ENCODE measurements around the gene H2BK1. TPM values are rescaled to one million over a fixed set of nuclear protein-coding genes. Genes with fewer than 3 reads are reported as not detected.

H2BK1 gene
- total RNA-seq, 4 donors from 2014 or later: not detected

- no peak for ATAC-seq
- 46 to 75% methylated on average over 4 to 8 of the region's 8 CpGs for WGBS, 2 donors (ENCODE audit: low coverage in 1 of 2)
- H3K9me3 ChIP-seq: no peaks in the 10 kb centered on the region
Observed at GRCh38 chr7:151225948-151226510, 15.7 kb upstream of the H2BK1 start.

GRCh38 chr7:151223728-151224127, 13.4 kb upstream of the H2BK1 start:
- Histone ChIP-seq H3K27me3 (no peaks in the 10 kb centered on the region), H3K27ac (no peak overlapping the region), H3K4me3 (no peak overlapping the region), H3K36me3 (peaks cover 2 to 64% of the 10 kb centered on the region in 2 donors), H3K4me1 (peaks cover 0 to 28% (median 11%) of the 10 kb centered on the region in 3 donors), H3K9me3 (no peaks in the 10 kb centered on the region)
- TF ChIP-seq POLR2AphosphoS5 (IDR thresholded peaks at IDR 0.05) (no peak), CTCF (IDR thresholded peaks at IDR 0.05) (no peak), POLR2A (IDR thresholded peaks at IDR 0.05) (no peak), EP300 (IDR thresholded peaks at IDR 0.05) (no peak)
- 83% methylated on average over 2 to 10 of the region's 14 CpGs for WGBS, 2 donors (ENCODE audit: low coverage in 1 of 2)
- ATAC-seq: no peak

More at GRCh38 chr7:151225948-151226510, 15.7 kb upstream of the H2BK1 start:
- Histone ChIP-seq H3K4me3 (peak overlapping the region; percentile 69 to 77), H3K27ac (peak overlapping the region in 1 of 4 donors; percentile 77), H3K27me3 (no peaks in the 10 kb centered on the region), H3K4me1 (peaks cover 0 to 28% (median 11%) of the 10 kb centered on the region in 3 donors), H3K36me3 (peaks cover 0 to 41% of the 10 kb centered on the region in 2 donors)
- no peak for TF ChIP-seq POLR2A (IDR thresholded peaks at IDR 0.05)
- no peak for TF ChIP-seq EP300 (IDR thresholded peaks at IDR 0.05)
- TF ChIP-seq CTCF (IDR thresholded peaks at IDR 0.05): no peak

GRCh38 chr7:151218170-151218569, 7.9 kb upstream of the H2BK1 start:
- no peak for ATAC-seq
- Histone ChIP-seq H3K27me3 (no peaks in the 10 kb centered on the region), H3K4me3 (no peak overlapping the region), H3K36me3 (peaks cover 2 to 100% of the 10 kb centered on the region in 2 donors), H3K9me3 (no peaks in the 10 kb centered on the region), H3K27ac (no peak overlapping the region), H3K4me1 (no peaks in the 10 kb centered on the region)
- TF ChIP-seq POLR2AphosphoS5 (IDR thresholded peaks at IDR 0.05) (no peak), CTCF (IDR thresholded peaks at IDR 0.05) (no peak), POLR2A (IDR thresholded peaks at IDR 0.05) (no peak), EP300 (IDR thresholded peaks at IDR 0.05) (no peak)
- WGBS, 2 donors (ENCODE audit: low coverage in 1 of 2): 77 to 85% methylated on average over 6 to 8 of the region's 9 CpGs

- no peak overlapping the region for H3K27ac ChIP-seq
- no peaks in the 10 kb centered on the region for H3K27me3 ChIP-seq
- WGBS, 2 donors (ENCODE audit: low coverage in 1 of 2): 89 to 98% methylated on average over 4 to 5 of the region's 5 CpGs
- no peak overlapping the region for H3K4me3 ChIP-seq
- H3K4me1 ChIP-seq: no peaks in the 10 kb centered on the region
- TF ChIP-seq CTCF (IDR thresholded peaks at IDR 0.05) (no peak), POLR2A (IDR thresholded peaks at IDR 0.05) (no peak), POLR2AphosphoS5 (IDR thresholded peaks at IDR 0.05) (no peak)
- peaks cover 2 to 91% of the 10 kb centered on the region in 2 donors for H3K36me3 ChIP-seq
- H3K9me3 ChIP-seq: no peaks in the 10 kb centered on the region
- no peak for ATAC-seq
Observed at GRCh38 chr7:151215396-151215795, 5.1 kb upstream of the H2BK1 start.

GRCh38 chr7:151213826-151214225, 3.5 kb upstream of the H2BK1 start:
- peaks cover 0 to 75% of the 10 kb centered on the region in 2 donors for H3K36me3 ChIP-seq
- no peaks in the 10 kb centered on the region for H3K4me1 ChIP-seq
- H3K27ac ChIP-seq: no peak overlapping the region
- TF ChIP-seq POLR2AphosphoS5 (IDR thresholded peaks at IDR 0.05) (no peak), POLR2A (IDR thresholded peaks at IDR 0.05) (no peak), CTCF (IDR thresholded peaks at IDR 0.05) (no peak), EP300 (IDR thresholded peaks at IDR 0.05) (no peak)
- H3K27me3 ChIP-seq: no peaks in the 10 kb centered on the region
- no CpG with 5 or more reads among the region's 3 CpGs for WGBS, 2 donors (ENCODE audit: low coverage in 1 of 2)
- H3K4me3 ChIP-seq: no peak overlapping the region
- no peaks in the 10 kb centered on the region for H3K9me3 ChIP-seq
- no peak for ATAC-seq

Measured in gastroesophageal sphincter (tissue), 4 donors.